ENCODE results near the gene GNAO1. TPM values are rescaled to one million over a fixed set of nuclear protein-coding genes. Genes with fewer than 3 reads are reported as not detected.

Gene GNAO1
- polyA plus RNA-seq, 3 donors = not detected

DNA sequence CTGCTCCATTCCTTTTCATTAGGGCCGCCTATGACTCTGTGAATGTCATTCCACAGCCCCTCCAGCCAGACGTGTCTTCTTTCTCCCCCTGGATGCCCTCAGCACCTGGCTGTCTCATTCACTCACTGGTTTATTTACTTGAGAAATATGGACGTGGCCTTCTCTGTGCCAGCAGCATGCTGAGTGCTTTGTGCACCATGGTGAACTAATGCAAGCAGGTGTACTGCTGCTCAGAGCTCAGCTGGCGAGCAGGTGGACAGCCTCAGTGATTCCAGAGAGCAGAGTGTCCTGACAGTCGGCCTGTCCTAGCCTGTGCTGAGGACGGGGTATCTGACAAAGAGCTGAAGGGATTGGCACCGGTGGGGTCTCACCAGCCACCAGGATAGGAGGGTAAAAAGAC, 96.7 kb downstream of the GNAO1 start:
- no peaks in the 10 kb centered on the region for H3K9me3 ChIP-seq (replicated peaks in 1 of 2; ENCODE audit: control insufficient read depth in 1 of 2, insufficient read depth in 1 of 2, low read length in 2 of 2)
- H3K4me3 ChIP-seq (replicated peaks in 1 of 3; ENCODE audit: low read depth in 2 of 3, low read length in 3 of 3) = no peak overlapping the region
- no peaks in the 10 kb centered on the region for H3K27me3 ChIP-seq (ENCODE audit: control insufficient read depth in 2 of 2, insufficient read depth in 2 of 2, low read length in 2 of 2)
- H3K27ac Mint-ChIP-seq = peak overlapping the region in 1 of 7 donors; percentile 14
- peaks cover 1 to 6% (median 4%) of the 10 kb centered on the region in 3 donors for H3K27me3 Mint-ChIP-seq (ENCODE audit: low read depth in 3 of 3)
- H3K4me1 ChIP-seq (ENCODE audit: control insufficient read depth in 1 of 2, insufficient read depth in 2 of 2, low read length in 2 of 2) = peaks cover 17 to 19% of the 10 kb centered on the region in 2 donors
- H3K4me3 Mint-ChIP-seq = no peak overlapping the region
- no peaks in the 10 kb centered on the region for H3K79me2 ChIP-seq (ENCODE audit: insufficient read depth, low read length)
- 96% methylated on average over 7 of the region's 7 CpGs for WGBS (ENCODE audit: insufficient coverage)
- H3K4me1 Mint-ChIP-seq = peaks cover 18% of the 10 kb centered on the region
- no peak overlapping the region for H2AFZ ChIP-seq (ENCODE audit: insufficient read depth, low read depth, low read length, poor library complexity, severe bottlenecking)
- H3K4me2 ChIP-seq (replicated peaks; ENCODE audit: extremely low read depth, low read length, poor library complexity, severe bottlenecking) = no peak overlapping the region
- H4K20me1 ChIP-seq (ENCODE audit: insufficient read depth, low read length) = no peaks in the 10 kb centered on the region
- no peak overlapping the region for H3K9ac ChIP-seq (ENCODE audit: insufficient read depth, low read length, poor library complexity, severe bottlenecking)
- H3K36me3 ChIP-seq (replicated peaks in 1 of 2; ENCODE audit: control insufficient read depth in 1 of 2, insufficient read depth in 2 of 2, low read length in 2 of 2) = no peaks in the 10 kb centered on the region
- TF ChIP-seq CTCF (IDR thresholded peaks at IDR 0.05) = no peak
- H3K36me3 Mint-ChIP-seq = no peaks in the 10 kb centered on the region
- no peak for DNase-seq
- intact Hi-C loops (cut with micrococcal nuclease) = no loop called here
- H3K9me3 Mint-ChIP-seq = peaks cover 0 to 3% (median 0%) of the 10 kb centered on the region in 7 donors
- H3K27ac ChIP-seq (ENCODE audit: low read depth in 1 of 2, low read length in 2 of 2) = no peak overlapping the region

DNA sequence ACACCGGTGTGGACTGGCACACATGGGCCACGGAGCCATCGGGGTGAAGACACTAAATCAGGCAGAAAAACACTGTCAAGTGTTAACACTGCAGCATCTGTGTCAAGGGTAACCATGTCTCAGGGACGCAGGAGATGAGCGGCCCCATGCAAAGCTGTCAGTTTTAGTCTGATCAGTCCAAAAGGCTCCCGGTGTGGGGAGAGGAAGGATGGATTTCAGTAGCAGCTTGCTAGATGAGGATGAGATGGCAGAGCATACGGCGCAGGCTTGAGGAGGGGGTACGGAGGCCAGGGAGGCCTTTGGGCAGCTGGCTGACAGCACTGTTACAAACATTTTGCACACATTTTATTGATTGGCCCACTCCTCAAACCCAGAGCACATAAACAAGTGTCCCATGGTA, 98.1 kb downstream of the GNAO1 start:
- Histone ChIP-seq H3K27ac (ENCODE audit: low read depth in 1 of 2, low read length in 2 of 2) (no peak overlapping the region), H3K9me3 (replicated peaks in 1 of 2; ENCODE audit: control insufficient read depth in 1 of 2, insufficient read depth in 1 of 2, low read length in 2 of 2) (no peaks in the 10 kb centered on the region), H3K27me3 (ENCODE audit: control insufficient read depth in 2 of 2, insufficient read depth in 2 of 2, low read length in 2 of 2) (no peaks in the 10 kb centered on the region), H3K4me2 (replicated peaks; ENCODE audit: extremely low read depth, low read length, poor library complexity, severe bottlenecking) (no peak overlapping the region), H3K4me3 (replicated peaks in 1 of 3; ENCODE audit: low read depth in 2 of 3, low read length in 3 of 3) (no peak overlapping the region), H3K9ac (ENCODE audit: insufficient read depth, low read length, poor library complexity, severe bottlenecking) (no peak overlapping the region), H3K4me1 (ENCODE audit: control insufficient read depth in 1 of 2, insufficient read depth in 2 of 2, low read length in 2 of 2) (peaks cover 23% of the 10 kb centered on the region in 2 donors), H2AFZ (ENCODE audit: insufficient read depth, low read depth, low read length, poor library complexity, severe bottlenecking) (no peak overlapping the region), H3K36me3 (replicated peaks in 1 of 2; ENCODE audit: control insufficient read depth in 1 of 2, insufficient read depth in 2 of 2, low read length in 2 of 2) (no peaks in the 10 kb centered on the region), H3K79me2 (ENCODE audit: insufficient read depth, low read length) (no peaks in the 10 kb centered on the region), H4K20me1 (ENCODE audit: insufficient read depth, low read length) (no peaks in the 10 kb centered on the region)
- Mint-ChIP-seq H3K27ac (peak overlapping the region in 2 of 7 donors; percentile 13 to 54), H3K27me3 (ENCODE audit: low read depth in 3 of 3) (peaks cover 1 to 6% (median 4%) of the 10 kb centered on the region in 3 donors), H3K36me3 (no peaks in the 10 kb centered on the region), H3K4me3 (no peak overlapping the region), H3K4me1 (peaks cover 23% of the 10 kb centered on the region), H3K9me3 (peaks cover 0 to 3% (median 0%) of the 10 kb centered on the region in 7 donors)
- intact Hi-C loops (cut with micrococcal nuclease) = no loop called here
- TF ChIP-seq CTCF (IDR thresholded peaks at IDR 0.05) = no peak
- DNase-seq = no peak
- over 99% methylated on average over 9 of the region's 9 CpGs for WGBS (ENCODE audit: insufficient coverage)

Measured in CD14-positive monocyte (primary cell).